Activated CD8-positive, alpha-beta T cell treated with anti-CD3 and anti-CD28 coated beads for 36 hours (primary cell): ENCODE data around the gene RBFOX1. TPM values are rescaled to one million over a fixed set of nuclear protein-coding genes. Genes with fewer than 3 reads are reported as not detected.

Source experiments
- ATAC-seq: fragments of 200-7000 bp; cut with Tn5 transposase; one replicate; pipeline ENCODE4 v1.10.0; 2021; ENCODE audit warnings: mild to moderate bottlenecking, moderate library complexity
- CTCF ChIA-PET: fragments of 350-600 bp; sonication (Branson Sonifier 250); formaldehyde crosslinking; loops from one replicate; lab custom pipeline; 2021; ENCODE audit warnings: antibody characterized with exemption; lab: Charles Lee
- POLR2A ChIA-PET: fragments of 350-600 bp; sonication (Branson Sonifier 250); formaldehyde crosslinking; loops from one replicate; lab custom pipeline; 2021; ENCODE audit warnings: antibody characterized with exemption; lab: Charles Lee
- DNase-seq: peaks from one replicate; pipeline ENCODE4 v3.0.0-alpha.2; 2020
- H3K27ac Mint-ChIP-seq: one replicate; pipeline ENCODE4 v1.8.0; 2021; ENCODE audit warnings: mild to moderate bottlenecking, mixed read lengths
- H3K27me3 Mint-ChIP-seq: one replicate; pipeline ENCODE4 v1.8.0; 2021; ENCODE audit warnings: mixed read lengths
- H3K36me3 Mint-ChIP-seq: one replicate; pipeline ENCODE4 v1.8.0; 2021; ENCODE audit warnings: low read depth, mixed read lengths
- H3K4me1 Mint-ChIP-seq: one replicate; pipeline ENCODE4 v1.8.0; 2021; ENCODE audit warnings: low read depth, mixed read lengths
- H3K4me3 Mint-ChIP-seq: one replicate; pipeline ENCODE4 v1.8.0; 2021; ENCODE audit warnings: mild to moderate bottlenecking, moderate library complexity, mixed read lengths
- H3K9me3 Mint-ChIP-seq: one replicate; pipeline ENCODE4 v1.8.0; 2021; ENCODE audit warnings: mixed read lengths
- intact Hi-C: fragments of 100-400 bp; cut with micrococcal nuclease; formaldehyde crosslinking; loops from one replicate; pipeline ENCODE4 v1.10.0; 2022
- total RNA-seq, 2 experiments: library from RNA; stranded (reverse); gene quantifications; one replicate each; pipeline ENCODE4 v1.2.3, GENCODE V29; 2021
- TF ChIP-seq, protein P1 (sequence below): fragments of 200-600 bp; IDR thresholded peaks from one replicate; pipeline ENCODE4 v1.8.0; 2022; ENCODE audit warnings: antibody characterized with exemption, mild to moderate bottlenecking

Gene RBFOX1
- total RNA-seq, 2 experiments from 2014 or later = not detected

GRCh38 chr16:7443648-7444365, 111.2 kb downstream of the RBFOX1 start:
- intact Hi-C loops = no loop called here
- CTCF ChIA-PET = no interaction called here

DNA sequence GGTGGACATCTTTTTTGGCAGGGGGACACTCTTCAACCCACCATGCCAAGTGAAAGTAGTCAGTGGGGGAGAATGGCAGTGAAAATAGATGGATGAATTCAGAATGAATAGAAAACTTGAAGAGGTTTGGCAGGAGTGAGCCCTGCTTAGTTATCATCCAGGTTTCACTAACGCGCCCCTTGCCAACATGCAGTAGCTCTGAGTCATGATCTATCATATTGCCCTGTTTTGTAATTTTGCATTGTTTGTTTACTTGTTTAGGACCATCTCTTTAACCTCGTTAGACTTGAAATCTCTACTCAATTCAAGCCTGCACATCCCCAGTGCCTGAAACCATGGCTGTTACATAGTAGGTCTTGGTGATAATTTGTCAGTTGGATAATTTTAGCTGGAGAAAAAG, 116.7 kb downstream of the RBFOX1 start:
- H3K9me3 Mint-ChIP-seq = peaks cover 23% of the 10 kb centered on the region
- CTCF ChIA-PET = no interaction called here
- no peaks in the 10 kb centered on the region for H3K4me1 Mint-ChIP-seq
- H3K27ac Mint-ChIP-seq = no peak overlapping the region
- DNase-seq (no peak), ATAC-seq (no peak)
- H3K36me3 Mint-ChIP-seq = no peaks in the 10 kb centered on the region
- H3K27me3 Mint-ChIP-seq = no peaks in the 10 kb centered on the region
- intact Hi-C loops = no loop called here
- H3K4me3 Mint-ChIP-seq = no peak overlapping the region
- TF ChIP-seq, protein P1, sequence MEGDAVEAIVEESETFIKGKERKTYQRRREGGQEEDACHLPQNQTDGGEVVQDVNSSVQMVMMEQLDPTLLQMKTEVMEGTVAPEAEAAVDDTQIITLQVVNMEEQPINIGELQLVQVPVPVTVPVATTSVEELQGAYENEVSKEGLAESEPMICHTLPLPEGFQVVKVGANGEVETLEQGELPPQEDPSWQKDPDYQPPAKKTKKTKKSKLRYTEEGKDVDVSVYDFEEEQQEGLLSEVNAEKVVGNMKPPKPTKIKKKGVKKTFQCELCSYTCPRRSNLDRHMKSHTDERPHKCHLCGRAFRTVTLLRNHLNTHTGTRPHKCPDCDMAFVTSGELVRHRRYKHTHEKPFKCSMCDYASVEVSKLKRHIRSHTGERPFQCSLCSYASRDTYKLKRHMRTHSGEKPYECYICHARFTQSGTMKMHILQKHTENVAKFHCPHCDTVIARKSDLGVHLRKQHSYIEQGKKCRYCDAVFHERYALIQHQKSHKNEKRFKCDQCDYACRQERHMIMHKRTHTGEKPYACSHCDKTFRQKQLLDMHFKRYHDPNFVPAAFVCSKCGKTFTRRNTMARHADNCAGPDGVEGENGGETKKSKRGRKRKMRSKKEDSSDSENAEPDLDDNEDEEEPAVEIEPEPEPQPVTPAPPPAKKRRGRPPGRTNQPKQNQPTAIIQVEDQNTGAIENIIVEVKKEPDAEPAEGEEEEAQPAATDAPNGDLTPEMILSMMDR = no peak
- POLR2A ChIA-PET = no interaction called here

More at GRCh38 chr16:7443648-7444365, 111.2 kb downstream of the RBFOX1 start:
- H3K4me1 Mint-ChIP-seq = no peaks in the 10 kb centered on the region
- no peaks in the 10 kb centered on the region for H3K36me3 Mint-ChIP-seq
- H3K27ac Mint-ChIP-seq = no peak overlapping the region
- peaks cover 11% of the 10 kb centered on the region for H3K9me3 Mint-ChIP-seq
- H3K27me3 Mint-ChIP-seq = no peaks in the 10 kb centered on the region
- TF ChIP-seq, protein P1 = no peak
- DNase-seq = no peak
- POLR2A ChIA-PET = no interaction called here
- no peak overlapping the region for H3K4me3 Mint-ChIP-seq
- no peak for ATAC-seq

DNA sequence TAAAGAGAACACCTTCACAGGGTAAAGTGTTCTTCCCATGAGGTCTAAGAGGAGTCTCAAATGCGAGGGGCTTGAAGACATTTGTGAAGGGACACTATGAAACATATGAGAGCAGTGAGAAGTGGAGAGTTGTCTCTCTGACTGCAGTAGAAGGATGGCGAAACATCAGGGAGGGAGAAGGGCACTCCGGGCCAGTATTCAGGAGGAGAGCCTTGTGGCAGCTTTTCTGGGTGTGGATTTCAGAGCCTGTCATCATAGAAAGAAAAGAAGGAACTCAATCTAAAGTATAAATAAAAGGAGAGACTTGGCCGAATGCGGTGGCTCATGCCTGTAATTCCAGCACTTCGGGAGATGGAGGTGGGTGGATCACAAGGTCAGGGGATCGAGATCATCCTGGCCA, 117.2 kb downstream of the RBFOX1 start:
- intact Hi-C loops = no loop called here
- H3K36me3 Mint-ChIP-seq = no peaks in the 10 kb centered on the region
- TF ChIP-seq, protein P1 = no peak
- no peak overlapping the region for H3K27ac Mint-ChIP-seq
- no peak overlapping the region for H3K4me3 Mint-ChIP-seq
- no peaks in the 10 kb centered on the region for H3K27me3 Mint-ChIP-seq
- H3K9me3 Mint-ChIP-seq = peaks cover 25% of the 10 kb centered on the region
- ATAC-seq = no peak
- ChIA-PET CTCF (no interaction called here), POLR2A (no interaction called here)
- DNase-seq = no peak
- no peaks in the 10 kb centered on the region for H3K4me1 Mint-ChIP-seq

GRCh38 chr16:7450440-7450839, 117.8 kb downstream of the RBFOX1 start:
- Mint-ChIP-seq H3K27me3 (no peaks in the 10 kb centered on the region), H3K27ac (no peak overlapping the region), H3K9me3 (peaks cover 25% of the 10 kb centered on the region), H3K4me3 (no peak overlapping the region), H3K4me1 (no peaks in the 10 kb centered on the region), H3K36me3 (no peaks in the 10 kb centered on the region)
- ChIA-PET POLR2A (no interaction called here), CTCF (no interaction called here)
- intact Hi-C loops = no loop called here
- TF ChIP-seq, protein P1 = no peak
- DNase-seq = no peak
- no peak for ATAC-seq

DNA sequence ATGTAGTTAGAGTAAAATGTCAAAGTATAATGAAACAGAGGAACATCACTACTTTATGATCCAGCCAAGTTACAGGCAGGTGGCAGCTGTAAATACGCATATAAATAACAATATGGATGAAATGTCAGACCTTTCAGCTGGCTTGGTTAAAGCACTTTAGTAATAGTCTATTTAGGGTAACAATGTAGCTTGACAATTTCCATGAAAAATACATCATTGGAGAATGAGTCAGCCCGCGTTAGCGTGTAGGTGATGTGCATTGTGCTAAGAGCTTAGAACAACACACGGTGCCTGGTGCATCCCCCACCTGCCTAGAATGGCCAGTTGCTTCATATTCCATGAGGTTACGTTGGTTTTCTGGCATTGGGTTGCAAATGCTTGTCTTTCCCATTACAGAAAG, 119.4 kb downstream of the RBFOX1 start:
- ATAC-seq (no peak), DNase-seq (no peak)
- POLR2A ChIA-PET = no interaction called here
- H3K36me3 Mint-ChIP-seq = no peaks in the 10 kb centered on the region
- TF ChIP-seq, protein P1 = no peak
- CTCF ChIA-PET = no interaction called here
- intact Hi-C loops = no loop called here
- peaks cover 18% of the 10 kb centered on the region for H3K9me3 Mint-ChIP-seq
- H3K4me3 Mint-ChIP-seq = no peak overlapping the region
- H3K27me3 Mint-ChIP-seq = no peaks in the 10 kb centered on the region
- no peak overlapping the region for H3K27ac Mint-ChIP-seq
- H3K4me1 Mint-ChIP-seq = no peaks in the 10 kb centered on the region
